ENCODE results near the gene APOBEC3A. TPM values are rescaled to one million over a fixed set of nuclear protein-coding genes. Genes with fewer than 3 reads are reported as not detected.
"Not testable (repeated sequence)": the region's sequence is repeated elsewhere in the genome, so short reads cannot be mapped to it uniquely, and the experiment has no call there.

The APOBEC3A gene
- total RNA-seq, 6 donors from 2014 or later = 3.0 to 27.3 (median 8.3) TPM

DNA sequence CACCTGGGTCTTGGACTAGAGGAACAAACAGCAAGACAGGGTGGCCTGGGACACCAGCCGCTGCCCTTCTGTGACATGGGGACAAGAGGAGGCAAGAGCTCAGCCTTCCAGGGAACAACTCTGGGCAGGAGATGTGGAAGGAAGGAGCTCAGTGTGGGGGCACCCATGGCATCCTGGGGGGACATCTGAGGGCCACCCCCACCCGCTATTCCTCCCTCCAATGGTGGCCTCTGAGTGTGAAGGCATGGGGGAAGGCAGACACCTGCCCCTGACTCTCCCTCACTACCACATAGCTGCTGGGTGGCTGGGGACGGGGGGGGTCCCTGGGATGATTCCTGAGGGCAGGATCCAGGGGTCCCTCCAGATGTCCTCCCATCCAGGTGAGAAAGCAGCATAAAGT lies 29.2 kb downstream of the APOBEC3A start:
- no peak for DNase-seq
- Histone ChIP-seq H3K9me3 (no peaks in the 10 kb centered on the region), H3K27me3 (no peaks in the 10 kb centered on the region), H3K4me1 (peaks cover 0 to 15% (median 10%) of the 10 kb centered on the region in 4 donors), H3K4me3 (no peak overlapping the region), H3K27ac (no peak overlapping the region), H3K36me3 (no peaks in the 10 kb centered on the region)
- 100% methylated on average over 2 of the region's 3 CpGs; no CpG with 5 or more reads in 1 of the 2 donors for WGBS, 2 donors
- TF ChIP-seq, protein P1, sequence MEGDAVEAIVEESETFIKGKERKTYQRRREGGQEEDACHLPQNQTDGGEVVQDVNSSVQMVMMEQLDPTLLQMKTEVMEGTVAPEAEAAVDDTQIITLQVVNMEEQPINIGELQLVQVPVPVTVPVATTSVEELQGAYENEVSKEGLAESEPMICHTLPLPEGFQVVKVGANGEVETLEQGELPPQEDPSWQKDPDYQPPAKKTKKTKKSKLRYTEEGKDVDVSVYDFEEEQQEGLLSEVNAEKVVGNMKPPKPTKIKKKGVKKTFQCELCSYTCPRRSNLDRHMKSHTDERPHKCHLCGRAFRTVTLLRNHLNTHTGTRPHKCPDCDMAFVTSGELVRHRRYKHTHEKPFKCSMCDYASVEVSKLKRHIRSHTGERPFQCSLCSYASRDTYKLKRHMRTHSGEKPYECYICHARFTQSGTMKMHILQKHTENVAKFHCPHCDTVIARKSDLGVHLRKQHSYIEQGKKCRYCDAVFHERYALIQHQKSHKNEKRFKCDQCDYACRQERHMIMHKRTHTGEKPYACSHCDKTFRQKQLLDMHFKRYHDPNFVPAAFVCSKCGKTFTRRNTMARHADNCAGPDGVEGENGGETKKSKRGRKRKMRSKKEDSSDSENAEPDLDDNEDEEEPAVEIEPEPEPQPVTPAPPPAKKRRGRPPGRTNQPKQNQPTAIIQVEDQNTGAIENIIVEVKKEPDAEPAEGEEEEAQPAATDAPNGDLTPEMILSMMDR (IDR thresholded peaks at IDR 0.05) = no peak
- no peak for ATAC-seq (ENCODE audit: low FRiP score in 2 of 2)

- H3K36me3 ChIP-seq = no peaks in the 10 kb centered on the region
- H3K27ac ChIP-seq = no peak overlapping the region
- no peak for DNase-seq
- H3K9me3 ChIP-seq = no peaks in the 10 kb centered on the region
- no peaks in the 10 kb centered on the region for H3K27me3 ChIP-seq
- H3K4me3 ChIP-seq = no peak overlapping the region
- 94% methylated on average over 6 of the region's 8 CpGs; no CpG with 5 or more reads in 1 of the 2 donors for WGBS, 2 donors
- TF ChIP-seq, protein P1 (IDR thresholded peaks at IDR 0.05) = no peak
- no peak for ATAC-seq (ENCODE audit: low FRiP score in 2 of 2)
- H3K4me1 ChIP-seq = peaks cover 0 to 8% (median 5%) of the 10 kb centered on the region in 4 donors
Measured at GRCh38 chr22:38987171-38987895, 29.9 kb downstream of the APOBEC3A start.

- H3K36me3 ChIP-seq = no peaks in the 10 kb centered on the region
- ATAC-seq (ENCODE audit: low FRiP score in 2 of 2) = no peak
- no peak for DNase-seq
- H3K4me3 ChIP-seq = no peak overlapping the region
- TF ChIP-seq EP300 (IDR thresholded peaks at IDR 0.05) = no peak
- TF ChIP-seq POLR2A (IDR thresholded peaks at IDR 0.05) = no peak
- TF ChIP-seq POLR2AphosphoS5 (IDR thresholded peaks at IDR 0.05) = no peak
- TF ChIP-seq, protein P1 (IDR thresholded peaks at IDR 0.05) = no peak
- WGBS, 2 donors = 80% methylated on average over 6 of the region's 6 CpGs; no CpG with 5 or more reads in 1 of the 2 donors
- H3K4me1 ChIP-seq = no peaks in the 10 kb centered on the region
- no peaks in the 10 kb centered on the region for H3K27me3 ChIP-seq
- H3K9me3 ChIP-seq = no peaks in the 10 kb centered on the region
- no peak overlapping the region for H3K27ac ChIP-seq
Measured at GRCh38 chr22:38989466-38989865, 32.1 kb downstream of the APOBEC3A start.

DNA sequence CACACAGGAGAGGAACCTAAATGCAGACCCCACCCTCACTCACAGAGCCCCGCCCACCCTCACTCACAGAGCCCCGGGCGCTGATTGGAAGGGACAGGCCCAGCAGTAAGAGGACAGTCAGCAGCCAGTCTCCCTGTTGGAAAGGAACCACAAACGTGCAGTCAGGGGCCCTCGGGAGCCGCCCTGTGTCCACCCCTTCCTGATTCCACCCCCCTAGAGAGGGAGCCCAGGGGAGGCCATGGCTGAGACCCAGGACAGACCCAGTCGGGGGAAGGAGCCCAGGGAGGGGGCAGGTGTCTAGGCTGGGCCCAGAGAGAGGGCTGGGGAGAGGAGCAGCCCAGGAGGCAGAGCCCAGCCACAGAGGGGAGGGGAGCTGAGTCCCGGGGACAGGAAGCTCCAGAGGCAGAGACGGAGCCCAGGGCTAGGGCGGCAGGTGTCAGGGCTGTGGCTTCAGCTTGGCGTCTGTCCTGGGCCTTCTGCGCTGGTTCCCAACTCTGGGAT lies 35.5 kb downstream of the APOBEC3A start:
- not testable (repeated sequence) for H3K27me3 ChIP-seq; H3K36me3 ChIP-seq; H3K9me3 ChIP-seq; H3K4me1 ChIP-seq; DNase-seq; ATAC-seq (ENCODE audit: low FRiP score in 2 of 2); H3K4me3 ChIP-seq; H3K27ac ChIP-seq
- 17 to 41% methylated on average over 1 to 12 of the region's 12 CpGs for WGBS, 2 donors

DNA sequence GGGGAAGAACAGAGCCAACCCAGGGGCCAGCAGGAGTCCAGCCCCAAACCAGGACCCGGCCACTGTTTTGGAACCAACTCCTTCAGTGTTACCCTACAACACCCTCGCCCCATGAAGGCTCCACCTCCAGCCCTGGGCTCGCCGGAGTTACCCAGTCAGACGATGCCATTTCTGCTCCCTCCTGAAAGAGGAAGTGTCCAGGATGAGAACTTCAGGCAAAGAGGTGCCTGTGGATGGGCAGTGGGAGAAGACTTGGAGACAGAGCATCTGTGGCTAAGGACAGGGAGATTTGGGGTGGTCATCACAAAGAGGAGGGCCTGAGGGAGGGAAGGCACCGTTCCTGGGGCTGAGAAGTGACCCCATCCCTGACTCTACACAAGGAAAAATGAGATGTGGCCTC lies 38.7 kb downstream of the APOBEC3A start:
- no peak for DNase-seq
- 64 to 80% methylated on average over 5 to 6 of the region's 6 CpGs for WGBS, 2 donors

More for the DNA sequence above, 38.7 kb downstream of the APOBEC3A start:
- H3K36me3 ChIP-seq = no peaks in the 10 kb centered on the region
- H3K4me1 ChIP-seq = no peaks in the 10 kb centered on the region
- TF ChIP-seq EP300 (IDR thresholded peaks at IDR 0.05) (no peak), POLR2A (IDR thresholded peaks at IDR 0.05) (no peak), POLR2AphosphoS5 (IDR thresholded peaks at IDR 0.05) (no peak)
- TF ChIP-seq, protein P1 (IDR thresholded peaks at IDR 0.05) = no peak
- H3K27ac ChIP-seq = no peak overlapping the region
- H3K9me3 ChIP-seq = no peaks in the 10 kb centered on the region
- H3K4me3 ChIP-seq = no peak overlapping the region
- H3K27me3 ChIP-seq = no peaks in the 10 kb centered on the region
- no peak for ATAC-seq (ENCODE audit: low FRiP score in 2 of 2)
